ENCODE data around the gene INTS6. TPM values are rescaled to one million over a fixed set of nuclear protein-coding genes. Genes with fewer than 3 reads are reported as not detected.
A peak's percentile ranks its signal among the peaks of the same experiment; 100 is the strongest.

The INTS6 gene
- total RNA-seq, 1 donor = 40.5 TPM

- Histone ChIP-seq H3K36me3 (ENCODE audit: insufficient read depth, low read length) (peaks cover 14% of the 10 kb centered on the region), H3K27me3 (ENCODE audit: insufficient read depth, low read length) (no peaks in the 10 kb centered on the region), H3K27ac (ENCODE audit: low read depth, low read length) (no peak overlapping the region), H3K9me3 (ENCODE audit: low read depth, low read length) (no peaks in the 10 kb centered on the region), H3K4me2 (ENCODE audit: insufficient read depth, low read length) (no peak overlapping the region), H3K4me1 (ENCODE audit: insufficient read depth, low read length) (peaks cover 6% of the 10 kb centered on the region), H4K20me1 (ENCODE audit: insufficient read depth, low read length) (no peaks in the 10 kb centered on the region), H3K4me3 (ENCODE audit: insufficient read depth, low read length) (no peak overlapping the region), H3K79me2 (ENCODE audit: insufficient read depth, low read length) (peaks cover 13% of the 10 kb centered on the region), H2AFZ (ENCODE audit: low read length) (no peak overlapping the region)
- TF ChIP-seq CTCF (IDR thresholded peaks at IDR 0.05; ENCODE audit: extremely low read depth, low read depth, low read length) = no peak
- no peak for DNase-seq (ENCODE audit: insufficient read length, low spot score, missing footprints)
Measured at GRCh38 chr13:51457086-51457815, 4.4 kb upstream of the INTS6 start.

GRCh38 chr13:51456510-51456909, 3.7 kb upstream of the INTS6 start:
- no peak for DNase-seq (ENCODE audit: insufficient read length, low spot score, missing footprints)
- Histone ChIP-seq H3K79me2 (ENCODE audit: insufficient read depth, low read length) (peaks cover 17% of the 10 kb centered on the region), H3K4me3 (ENCODE audit: insufficient read depth, low read length) (no peak overlapping the region), H3K4me2 (ENCODE audit: insufficient read depth, low read length) (no peak overlapping the region), H3K27me3 (ENCODE audit: insufficient read depth, low read length) (no peaks in the 10 kb centered on the region), H3K4me1 (ENCODE audit: insufficient read depth, low read length) (peaks cover 6% of the 10 kb centered on the region), H2AFZ (ENCODE audit: low read length) (no peak overlapping the region), H4K20me1 (ENCODE audit: insufficient read depth, low read length) (no peaks in the 10 kb centered on the region), H3K36me3 (ENCODE audit: insufficient read depth, low read length) (peaks cover 14% of the 10 kb centered on the region), H3K9me3 (ENCODE audit: low read depth, low read length) (no peaks in the 10 kb centered on the region), H3K27ac (ENCODE audit: low read depth, low read length) (no peak overlapping the region)
- no peak for TF ChIP-seq CTCF (IDR thresholded peaks at IDR 0.05; ENCODE audit: extremely low read depth, low read depth, low read length)

- H3K4me2 ChIP-seq (ENCODE audit: insufficient read depth, low read length) = no peak overlapping the region
- no peaks in the 10 kb centered on the region for H3K9me3 ChIP-seq (ENCODE audit: low read depth, low read length)
- no peak for DNase-seq (ENCODE audit: insufficient read length, low spot score, missing footprints)
- no peak for TF ChIP-seq CTCF (IDR thresholded peaks at IDR 0.05; ENCODE audit: extremely low read depth, low read depth, low read length)
- peaks cover 10% of the 10 kb centered on the region for H3K4me1 ChIP-seq (ENCODE audit: insufficient read depth, low read length)
- peaks cover 27% of the 10 kb centered on the region for H3K79me2 ChIP-seq (ENCODE audit: insufficient read depth, low read length)
- peaks cover 20% of the 10 kb centered on the region for H3K36me3 ChIP-seq (ENCODE audit: insufficient read depth, low read length)
- no peak overlapping the region for H3K27ac ChIP-seq (ENCODE audit: low read depth, low read length)
- H3K27me3 ChIP-seq (ENCODE audit: insufficient read depth, low read length) = no peaks in the 10 kb centered on the region
- H3K4me3 ChIP-seq (ENCODE audit: insufficient read depth, low read length) = no peak overlapping the region
- no peak overlapping the region for H2AFZ ChIP-seq (ENCODE audit: low read length)
- H4K20me1 ChIP-seq (ENCODE audit: insufficient read depth, low read length) = no peaks in the 10 kb centered on the region
Measured at GRCh38 chr13:51455532-51455931, 2.7 kb upstream of the INTS6 start.

GRCh38 chr13:51453959-51454703, 1.3 kb upstream of the INTS6 start:
- Histone ChIP-seq H3K4me3 (ENCODE audit: insufficient read depth, low read length) (peak overlapping the region; percentile 87), H2AFZ (ENCODE audit: low read length) (peak overlapping the region; percentile 90)

More at GRCh38 chr13:51453959-51454703, 1.3 kb upstream of the INTS6 start:
- no peak for TF ChIP-seq CTCF (IDR thresholded peaks at IDR 0.05; ENCODE audit: extremely low read depth, low read depth, low read length)
- peaks cover 36% of the 10 kb centered on the region for H3K79me2 ChIP-seq (ENCODE audit: insufficient read depth, low read length)
- peak overlapping the region; percentile 100 for H3K4me2 ChIP-seq (ENCODE audit: insufficient read depth, low read length)
- H3K4me1 ChIP-seq (ENCODE audit: insufficient read depth, low read length) = peaks cover 18% of the 10 kb centered on the region
- H3K9me3 ChIP-seq (ENCODE audit: low read depth, low read length) = no peaks in the 10 kb centered on the region
- peak overlapping the region; percentile 85 for H3K27ac ChIP-seq (ENCODE audit: low read depth, low read length)
- H3K27me3 ChIP-seq (ENCODE audit: insufficient read depth, low read length) = no peaks in the 10 kb centered on the region
- no peaks in the 10 kb centered on the region for H4K20me1 ChIP-seq (ENCODE audit: insufficient read depth, low read length)
- peak; percentile 57 for DNase-seq (ENCODE audit: insufficient read length, low spot score, missing footprints)
- H3K36me3 ChIP-seq (ENCODE audit: insufficient read depth, low read length) = peaks cover 34% of the 10 kb centered on the region
